HTERT RPE-1 (cell line): ENCODE measurements around the gene BORCS8.

Source experiments
- in situ Hi-C: fragments of 300-500 bp; cut with MboI; formaldehyde crosslinking; loops from 4 replicates; pipeline ENCODE4 v1.14.3; 2020; ENCODE audit warnings: low sequenced_read_pairs

BORCS8 gene

GRCh38 chr19:19214892-19215291, 22.9 kb upstream of the BORCS8 start:
- in situ Hi-C loops, result no loop called here

- in situ Hi-C loops, result no loop called here
Observed at GRCh38 chr19:19214159-19214490, 22.2 kb upstream of the BORCS8 start.

GRCh38 chr19:19213426-19214158, 21.6 kb upstream of the BORCS8 start:
- in situ Hi-C loops, result no loop called here

GRCh38 chr19:19212916-19213315, 21.0 kb upstream of the BORCS8 start:
- in situ Hi-C loops, result no loop called here

GRCh38 chr19:19211499-19212420, 19.8 kb upstream of the BORCS8 start, which contains the start of gene NCAN:
Gene NCAN, plus strand, starts transcription at chr19:19211958. Its CDS starts 4,996 bp downstream, at chr19:19216954.
- in situ Hi-C loops, result no loop called here

- in situ Hi-C loops, result no loop called here
Observed at GRCh38 chr19:19209372-19209771, 17.4 kb upstream of the BORCS8 start.

GRCh38 chr19:19207637-19208572, 16.0 kb upstream of the BORCS8 start:
- in situ Hi-C loops, result no loop called here

- in situ Hi-C loops, result no loop called here
Observed at GRCh38 chr19:19206938-19207337, 15.0 kb upstream of the BORCS8 start.

GRCh38 chr19:19205416-19206410, 13.8 kb upstream of the BORCS8 start:
- in situ Hi-C loops, result no loop called here

- in situ Hi-C loops, result no loop called here
Observed at GRCh38 chr19:19204181-19204580, 12.2 kb upstream of the BORCS8 start.

- in situ Hi-C loops, result no loop called here
Observed at GRCh38 chr19:19203012-19203856, 11.3 kb upstream of the BORCS8 start, which contains the start of gene NR2C2AP. Gene NR2C2AP, minus strand, starts transcription at chr19:19203414. Its CDS starts 354 bp downstream, at chr19:19203060.

- in situ Hi-C loops, result no loop called here
Observed at GRCh38 chr19:19202707-19203011, 10.7 kb upstream of the BORCS8 start.

- in situ Hi-C loops, result no loop called here
Observed at GRCh38 chr19:19201697-19202630, 10.0 kb upstream of the BORCS8 start.

GRCh38 chr19:19193926-19194325, 2.0 kb upstream of the BORCS8 start:
- in situ Hi-C loops, result no loop called here

- in situ Hi-C loops, result no loop called here
Observed at GRCh38 chr19:19192910-19193423, 1.0 kb upstream of the BORCS8 start.

GRCh38 chr19:19191768-19192077, 229 bp downstream of the BORCS8 start:
- in situ Hi-C loops, result no loop called here

- in situ Hi-C loops, result no loop called here
Observed at GRCh38 chr19:19186742-19187141, 5.2 kb downstream of the BORCS8 start.
